ENCODE measurements around the gene ST7L.

The ST7L gene

DNA sequence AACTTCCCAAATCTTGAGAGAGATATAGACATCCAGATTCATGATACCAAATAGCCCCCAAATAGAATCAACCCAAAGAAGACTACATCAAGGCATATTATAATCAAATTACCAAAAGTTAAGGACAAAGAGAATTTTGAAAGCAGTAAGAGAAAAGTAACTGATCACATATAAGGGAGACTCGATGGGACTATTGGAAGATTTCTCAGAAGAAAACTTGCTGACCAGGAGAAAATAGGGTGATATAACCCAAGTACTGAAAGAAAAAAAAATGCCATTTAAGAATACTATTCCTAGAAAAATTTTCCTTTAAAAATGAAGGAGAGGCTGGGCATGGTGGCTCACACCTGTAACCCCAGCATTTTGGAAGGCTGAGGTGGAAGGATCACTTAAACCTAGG is 140.6 kb downstream of the ST7L start:
- H3K9ac ChIP-seq (ENCODE audit: low read length), result no peak overlapping the region
- H3K9me2 ChIP-seq (replicated peaks; ENCODE audit: insufficient read depth, low read length), result no peaks in the 10 kb centered on the region
- no peaks in the 10 kb centered on the region for H3K4me1 ChIP-seq (ENCODE audit: low read length)
- no peaks in the 10 kb centered on the region for H3K79me2 ChIP-seq (ENCODE audit: low read length)
- TF ChIP-seq, protein P1, sequence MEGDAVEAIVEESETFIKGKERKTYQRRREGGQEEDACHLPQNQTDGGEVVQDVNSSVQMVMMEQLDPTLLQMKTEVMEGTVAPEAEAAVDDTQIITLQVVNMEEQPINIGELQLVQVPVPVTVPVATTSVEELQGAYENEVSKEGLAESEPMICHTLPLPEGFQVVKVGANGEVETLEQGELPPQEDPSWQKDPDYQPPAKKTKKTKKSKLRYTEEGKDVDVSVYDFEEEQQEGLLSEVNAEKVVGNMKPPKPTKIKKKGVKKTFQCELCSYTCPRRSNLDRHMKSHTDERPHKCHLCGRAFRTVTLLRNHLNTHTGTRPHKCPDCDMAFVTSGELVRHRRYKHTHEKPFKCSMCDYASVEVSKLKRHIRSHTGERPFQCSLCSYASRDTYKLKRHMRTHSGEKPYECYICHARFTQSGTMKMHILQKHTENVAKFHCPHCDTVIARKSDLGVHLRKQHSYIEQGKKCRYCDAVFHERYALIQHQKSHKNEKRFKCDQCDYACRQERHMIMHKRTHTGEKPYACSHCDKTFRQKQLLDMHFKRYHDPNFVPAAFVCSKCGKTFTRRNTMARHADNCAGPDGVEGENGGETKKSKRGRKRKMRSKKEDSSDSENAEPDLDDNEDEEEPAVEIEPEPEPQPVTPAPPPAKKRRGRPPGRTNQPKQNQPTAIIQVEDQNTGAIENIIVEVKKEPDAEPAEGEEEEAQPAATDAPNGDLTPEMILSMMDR (IDR thresholded peaks at IDR 0.05; ENCODE audit: low read length), result no peak
- no peak for TF ChIP-seq EZH2 (optimal IDR thresholded peaks at IDR 0.05; ENCODE audit: low read depth, low read length)
- TF ChIP-seq EZH2phosphoT487 (IDR thresholded peaks at IDR 0.05; ENCODE audit: low read length), result no peak
- H4K20me1 ChIP-seq (ENCODE audit: insufficient read depth, low read length), result no peaks in the 10 kb centered on the region
- H3K9me3 ChIP-seq (replicated peaks; ENCODE audit: insufficient read depth, low read length), result no peaks in the 10 kb centered on the region
- no peak for DNase-seq
- H3K4me3 ChIP-seq (ENCODE audit: low read length), result no peak overlapping the region
- H3F3A ChIP-seq (ENCODE audit: insufficient read depth, low read length), result no peaks in the 10 kb centered on the region
- H3K36me3 ChIP-seq (replicated peaks; ENCODE audit: insufficient read depth, low read length), result no peaks in the 10 kb centered on the region
- H3K4me2 ChIP-seq (ENCODE audit: low read depth, low read length), result no peak overlapping the region
- H3K27me3 ChIP-seq (replicated peaks; ENCODE audit: insufficient read depth, low read length), result no peaks in the 10 kb centered on the region
- H2AFZ ChIP-seq (ENCODE audit: low read length), result no peak overlapping the region
- no peak overlapping the region for H3K27ac ChIP-seq (ENCODE audit: low read length)

GRCh38 chr1:112477550-112477949 is 141.4 kb downstream of the ST7L start:
- Histone ChIP-seq H3K4me1 (ENCODE audit: low read length) (no peaks in the 10 kb centered on the region), H3K9ac (ENCODE audit: low read length) (no peak overlapping the region), H3K4me3 (ENCODE audit: low read length) (no peak overlapping the region), H2AFZ (ENCODE audit: low read length) (no peak overlapping the region), H3K9me2 (replicated peaks; ENCODE audit: insufficient read depth, low read length) (no peaks in the 10 kb centered on the region), H3K79me2 (ENCODE audit: low read length) (no peaks in the 10 kb centered on the region), H3K27ac (ENCODE audit: low read length) (no peak overlapping the region), H3K9me3 (replicated peaks; ENCODE audit: insufficient read depth, low read length) (no peaks in the 10 kb centered on the region), H3K36me3 (replicated peaks; ENCODE audit: insufficient read depth, low read length) (no peaks in the 10 kb centered on the region), H4K20me1 (ENCODE audit: insufficient read depth, low read length) (no peaks in the 10 kb centered on the region), H3F3A (ENCODE audit: insufficient read depth, low read length) (no peaks in the 10 kb centered on the region), H3K27me3 (replicated peaks; ENCODE audit: insufficient read depth, low read length) (no peaks in the 10 kb centered on the region), H3K4me2 (ENCODE audit: low read depth, low read length) (no peak overlapping the region)
- TF ChIP-seq EZH2phosphoT487 (IDR thresholded peaks at IDR 0.05; ENCODE audit: low read length) (no peak), EZH2 (optimal IDR thresholded peaks at IDR 0.05; ENCODE audit: low read depth, low read length) (no peak)
- TF ChIP-seq, protein P1 (IDR thresholded peaks at IDR 0.05; ENCODE audit: low read length), result no peak
- no peak for DNase-seq
